Hepatocyte (in vitro differentiated cells): ENCODE results near the gene GUCY2F. TPM values are rescaled to one million over a fixed set of nuclear protein-coding genes. Genes with fewer than 3 reads are reported as not detected.

Source experiments
- DNase-seq: peaks from one replicate; pipeline ENCODE4 v3.0.0-alpha.2; 2016; ENCODE audit warnings: low spot score
- H2AFZ ChIP-seq: fragments of 200-600 bp; sonication (generic); 2 replicates; pipeline ENCODE4 v1.6.0; 2016; ENCODE audit warnings: antibody characterized with exemption, mild to moderate bottlenecking
- H3K27ac ChIP-seq: fragments of 200-600 bp; sonication (generic); 2 replicates; pipeline ENCODE4 v1.5.1; 2016; ENCODE audit warnings: mild to moderate bottlenecking
- H3K27me3 ChIP-seq: fragments of 200-600 bp; sonication (generic); 2 replicates; pipeline ENCODE4 v1.6.1; 2016
- H3K36me3 ChIP-seq: fragments of 200-600 bp; sonication (generic); replicated peaks from 2 replicates; pipeline ENCODE4 v1.5.1; 2016; ENCODE audit warnings: low read depth; ENCODE audit not compliant: insufficient read depth
- H3K4me1 ChIP-seq: fragments of 200-600 bp; sonication (generic); 2 replicates; pipeline ENCODE4 v1.5.1; 2016; ENCODE audit warnings: mild to moderate bottlenecking, moderate library complexity; ENCODE audit not compliant: insufficient read depth
- H3K4me2 ChIP-seq: fragments of 200-600 bp; sonication (generic); 2 replicates; pipeline ENCODE4 v1.6.0; 2016
- H3K4me3 ChIP-seq: fragments of 200-600 bp; sonication (generic); 2 replicates; pipeline ENCODE4 v1.5.1; 2016; ENCODE audit warnings: mild to moderate bottlenecking
- H3K79me2 ChIP-seq: fragments of 200-600 bp; sonication (generic); 2 replicates; pipeline ENCODE4 v1.6.0; 2017; ENCODE audit warnings: mild to moderate bottlenecking
- H3K9me2 ChIP-seq: fragments of 200-600 bp; sonication (generic); replicated peaks from 2 replicates; pipeline ENCODE4 v1.6.0; 2017; ENCODE audit warnings: mild to moderate bottlenecking; ENCODE audit not compliant: insufficient read depth
- H3K9me3 ChIP-seq: fragments of 200-600 bp; sonication (generic); 2 replicates; pipeline ENCODE4 v1.5.1; 2016; ENCODE audit warnings: low read depth, mild to moderate bottlenecking
- H4K20me1 ChIP-seq: fragments of 200-600 bp; sonication (generic); 2 replicates; pipeline ENCODE4 v1.6.0; 2016; ENCODE audit warnings: mild to moderate bottlenecking; ENCODE audit not compliant: insufficient read depth, poor library complexity, severe bottlenecking
- CTCF ChIP-seq: fragments of 200-600 bp; sonication (generic); IDR thresholded peaks from 2 replicates; pipeline ENCODE4 v1.5.1; 2016; ENCODE audit warnings: antibody characterized with exemption, mild to moderate bottlenecking; ENCODE audit not compliant: poor library complexity
- EZH2 ChIP-seq: fragments of 200-600 bp; sonication (generic); IDR thresholded peaks from 2 replicates; pipeline ENCODE4 v1.6.1; 2016; ENCODE audit warnings: antibody characterized with exemption, mild to moderate bottlenecking, borderline replicate concordance
- EZH2phosphoT487 ChIP-seq: fragments of 200-600 bp; sonication (generic); IDR thresholded peaks from one replicate; pipeline ENCODE4 v1.6.1; 2018; ENCODE audit warnings: antibody characterized with exemption, mild to moderate bottlenecking, low read depth, moderate library complexity; ENCODE audit not compliant: unreplicated experiment, severe bottlenecking
- WGBS: methylation state at CpG from one replicate; pipeline ENCODE4 v1.1.6; 2016; ENCODE audit warnings: low lambda C conversion rate; ENCODE audit errors: missing lambda C conversion rate; 5-methylcytosine and 5-hydroxymethylcytosine counted together
- polyA plus RNA-seq: library from polyadenylated mRNA; unstranded; fragments of >200 nt; fragmentation: Nextera tagmentation; extraction: Ambion mirVana; gene quantifications from 2 replicates; pipeline ENCODE4 v1.2.1, GENCODE V29; 2016
- total RNA-seq: library from RNA; depleted of rRNA; stranded (reverse); fragments of >200 nt; gene quantifications from 2 replicates; pipeline ENCODE4 v1.2.3, GENCODE V29; 2014

Gene GUCY2F
- total and polyA plus RNA-seq, 2 experiments from 2014 or later, result not detected

GRCh38 chrX:109352066-109352588, 129.8 kb downstream of the GUCY2F start:
- H3K4me3 ChIP-seq, result no peak overlapping the region
- TF ChIP-seq EZH2 (no peak), CTCF (no peak), EZH2phosphoT487 (no peak)
- peak overlapping the region; percentile 38 for H3K27ac ChIP-seq
- WGBS, result 79% methylated on average over 4 of the region's 4 CpGs
- H4K20me1 ChIP-seq, result no peaks in the 10 kb centered on the region
- no peaks in the 10 kb centered on the region for H3K9me3 ChIP-seq
- no peaks in the 10 kb centered on the region for H3K27me3 ChIP-seq
- H3K36me3 ChIP-seq, result no peaks in the 10 kb centered on the region
- no peaks in the 10 kb centered on the region for H3K79me2 ChIP-seq
- peaks cover 18% of the 10 kb centered on the region for H3K4me1 ChIP-seq
- no peaks in the 10 kb centered on the region for H3K9me2 ChIP-seq
- H2AFZ ChIP-seq, result no peak overlapping the region
- DNase-seq, result peak; percentile 10
- H3K4me2 ChIP-seq, result peak overlapping the region; percentile 5

- Histone ChIP-seq H4K20me1 (no peaks in the 10 kb centered on the region), H2AFZ (no peak overlapping the region), H3K27me3 (no peaks in the 10 kb centered on the region), H3K9me3 (no peaks in the 10 kb centered on the region), H3K9me2 (no peaks in the 10 kb centered on the region), H3K36me3 (no peaks in the 10 kb centered on the region), H3K4me3 (no peak overlapping the region), H3K4me2 (peak overlapping the region; percentile 5), H3K4me1 (peaks cover 18% of the 10 kb centered on the region), H3K79me2 (no peaks in the 10 kb centered on the region), H3K27ac (peak overlapping the region; percentile 38)
- no peak for DNase-seq
- TF ChIP-seq EZH2phosphoT487, result no peak
- no peak for TF ChIP-seq EZH2
- TF ChIP-seq CTCF, result no peak
- 77% methylated on average over 3 of the region's 3 CpGs for WGBS
Measured at GRCh38 chrX:109351557-109351956, 130.3 kb downstream of the GUCY2F start.

- DNase-seq, result no peak
- H3K4me1 ChIP-seq, result peaks cover 18% of the 10 kb centered on the region
- no peak overlapping the region for H2AFZ ChIP-seq
- no peaks in the 10 kb centered on the region for H3K27me3 ChIP-seq
- H3K79me2 ChIP-seq, result no peaks in the 10 kb centered on the region
- H3K9me2 ChIP-seq, result no peaks in the 10 kb centered on the region
- TF ChIP-seq EZH2, result no peak
- no peak for TF ChIP-seq CTCF
- no peak for TF ChIP-seq EZH2phosphoT487
- H3K4me3 ChIP-seq, result no peak overlapping the region
- no peaks in the 10 kb centered on the region for H4K20me1 ChIP-seq
- H3K9me3 ChIP-seq, result no peaks in the 10 kb centered on the region
- H3K36me3 ChIP-seq, result no peaks in the 10 kb centered on the region
- 69% methylated on average over 4 of the region's 4 CpGs for WGBS
- H3K4me2 ChIP-seq, result no peak overlapping the region
- H3K27ac ChIP-seq, result no peak overlapping the region
Measured at GRCh38 chrX:109350551-109350950, 131.3 kb downstream of the GUCY2F start.

GRCh38 chrX:109350051-109350450, 131.8 kb downstream of the GUCY2F start:
- Histone ChIP-seq H3K27ac (no peak overlapping the region), H3K4me1 (peaks cover 21% of the 10 kb centered on the region), H3K9me2 (no peaks in the 10 kb centered on the region), H3K4me3 (no peak overlapping the region), H3K9me3 (no peaks in the 10 kb centered on the region), H3K4me2 (no peak overlapping the region), H4K20me1 (no peaks in the 10 kb centered on the region), H3K27me3 (no peaks in the 10 kb centered on the region), H3K36me3 (no peaks in the 10 kb centered on the region), H2AFZ (no peak overlapping the region), H3K79me2 (no peaks in the 10 kb centered on the region)
- TF ChIP-seq EZH2 (no peak), EZH2phosphoT487 (no peak)
- DNase-seq, result no peak
